ENCODE measurements around the gene SAMD14. TPM values are rescaled to one million over a fixed set of nuclear protein-coding genes. Genes with fewer than 3 reads are reported as not detected.

Gene SAMD14
- under 1 TPM in 1 of 4 donors, not detected in 3; 0.39 TPM for total RNA-seq

- 1 to 3% methylated on average over 22 to 50 of the region's 84 CpGs for WGBS, 2 donors
- intact Hi-C loops (cut with DNase I; ENCODE audit: low total_unique reads) = no loop called here
- no peak for DNase-seq (ENCODE audit: low spot score in 2 of 2)
- TF ChIP-seq CTCF (IDR thresholded peaks at IDR 0.05) (no peak), POLR2A (IDR thresholded peaks at IDR 0.05) (no peak)
- no peak within 1 kb of the TSS for H3K4me3 ChIP-seq (ENCODE audit: low read depth, poor library complexity, severe bottlenecking)
These were observed at the start of gene SAMD14 for GRCh38 chr17:50129728-50130558. Gene SAMD14 (minus strand): TSS chr17:50130160. CDS start chr17:50124959, 5,201 bp downstream.

GRCh38 chr17:50177983-50178834, 48.2 kb upstream of the SAMD14 start:
- no peak overlapping the region for H3K4me3 ChIP-seq (ENCODE audit: low read depth, poor library complexity, severe bottlenecking)
- intact Hi-C loops (cut with DNase I; ENCODE audit: low total_unique reads) = no loop called here
- peak in 1 of 3 donors; percentile 45 for TF ChIP-seq CTCF (IDR thresholded peaks at IDR 0.05)
- TF ChIP-seq POLR2A (IDR thresholded peaks at IDR 0.05) = no peak
- no peak for DNase-seq (ENCODE audit: low spot score in 2 of 2)
- 4 to 16% methylated on average over 12 to 21 of the region's 22 CpGs for WGBS, 2 donors

GRCh38 chr17:50177476-50177875, 47.5 kb upstream of the SAMD14 start:
- TF ChIP-seq POLR2A (IDR thresholded peaks at IDR 0.05) (no peak), CTCF (IDR thresholded peaks at IDR 0.05) (no peak)
- intact Hi-C loops (cut with DNase I; ENCODE audit: low total_unique reads) = no loop called here
- no peak overlapping the region for H3K4me3 ChIP-seq (ENCODE audit: low read depth, poor library complexity, severe bottlenecking)
- DNase-seq (ENCODE audit: low spot score in 2 of 2) = no peak
- 59 to 71% methylated on average over 10 of the region's 10 CpGs for WGBS, 2 donors

GRCh38 chr17:50176559-50177357, 46.8 kb upstream of the SAMD14 start:
- intact Hi-C loops (cut with DNase I; ENCODE audit: low total_unique reads) = no loop called here
- TF ChIP-seq POLR2A (IDR thresholded peaks at IDR 0.05) = no peak
- no peak for TF ChIP-seq CTCF (IDR thresholded peaks at IDR 0.05)
- no peak for DNase-seq (ENCODE audit: low spot score in 2 of 2)
- no peak overlapping the region for H3K4me3 ChIP-seq (ENCODE audit: low read depth, poor library complexity, severe bottlenecking)
- WGBS, 2 donors = 86 to 87% methylated on average over 18 to 19 of the region's 20 CpGs

GRCh38 chr17:50175035-50175807, 45.3 kb upstream of the SAMD14 start:
- intact Hi-C loops (cut with DNase I; ENCODE audit: low total_unique reads) = no loop called here
- no peak overlapping the region for H3K4me3 ChIP-seq (ENCODE audit: low read depth, poor library complexity, severe bottlenecking)
- WGBS, 2 donors = 84 to 91% methylated on average over 16 of the region's 16 CpGs

More at GRCh38 chr17:50175035-50175807, 45.3 kb upstream of the SAMD14 start:
- no peak for DNase-seq (ENCODE audit: low spot score in 2 of 2)
- no peak for TF ChIP-seq POLR2A (IDR thresholded peaks at IDR 0.05)
- no peak for TF ChIP-seq CTCF (IDR thresholded peaks at IDR 0.05)

Measured in lower leg skin (tissue), 4 donors.